Mammary epithelial cell (primary cell): ENCODE measurements around the gene CPZ.

Source experiments
- CTCF ChIP-seq, 2 donors: IDR thresholded peaks in 1 of 2; conservative IDR thresholded peaks in 1 of 2; 2 replicates each; pipeline ENCODE4 v1.5.1; 2011 to 2012; ENCODE audit warnings: inconsistent platforms in 2 of 2, low read length in 2 of 2, mild to moderate bottlenecking in 2 of 2, control low read depth in 1 of 2, low read depth in 1 of 2; ENCODE audit not compliant: insufficient read depth in 1 of 2; ENCODE audit errors: extremely low read depth in 1 of 2
- EZH2 ChIP-seq: IDR thresholded peaks from 2 replicates; pipeline ENCODE4 v1.6.1; 2012; ENCODE audit warnings: low read length, inconsistent platforms, borderline replicate concordance

GRCh38 chr4:8609406-8609805 is 16.8 kb downstream of the CPZ start:
- no peak for TF ChIP-seq CTCF (conservative IDR thresholded peaks at IDR 0.05 in 1 of 2, IDR thresholded peaks at IDR 0.05 in 1 of 2; ENCODE audit: extremely low read depth in 1 of 2, insufficient read depth in 1 of 2, low read depth in 1 of 2, low read length in 2 of 2)
- no peak for TF ChIP-seq EZH2
